ENCODE measurements around the gene CUL9. TPM values are rescaled to one million over a fixed set of nuclear protein-coding genes. Genes with fewer than 3 reads are reported as not detected.
A peak's percentile ranks its signal among the peaks of the same experiment; 100 is the strongest.

The CUL9 gene
- total and polyA plus RNA-seq, 2 donors (not counting 1 experiment from before 2014, with no cell fraction given), result 6.7 to 32.2 TPM

DNA sequence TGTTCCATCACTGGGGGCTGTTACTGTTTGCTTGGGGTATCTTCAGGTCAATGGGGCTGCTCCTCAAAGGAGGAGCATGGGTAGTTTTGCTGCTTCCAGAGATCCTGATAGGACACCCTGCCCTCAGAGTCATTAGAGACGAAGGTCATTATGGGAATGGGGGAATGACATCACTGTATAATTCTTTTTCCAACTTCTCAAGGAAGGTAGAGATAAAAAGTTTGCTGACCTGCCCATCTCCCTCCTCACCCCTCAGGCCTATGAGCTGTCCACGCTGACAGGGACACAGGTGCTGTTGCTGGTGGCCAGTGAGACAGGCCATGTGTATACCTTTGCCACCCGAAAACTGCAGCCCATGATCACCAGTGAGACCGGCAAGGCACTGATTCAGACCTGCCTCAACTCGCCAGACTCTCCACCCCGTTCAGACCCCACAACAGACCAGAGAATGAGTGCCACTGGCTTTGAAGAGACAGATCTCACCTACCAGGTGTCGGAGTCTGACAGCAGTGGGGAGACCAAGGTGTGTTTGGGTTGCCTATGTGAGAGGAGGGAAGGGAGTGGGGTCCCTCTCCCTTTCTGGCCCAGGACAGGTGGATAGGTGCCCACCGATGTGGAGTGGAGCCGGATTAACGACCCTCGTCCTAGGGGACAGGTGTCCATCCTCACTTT is 8.3 kb upstream of the CUL9 start:
- Histone ChIP-seq H3K36me3 (ENCODE audit: control insufficient read depth, insufficient read depth, low read length) (peaks cover 26% of the 10 kb centered on the region), H3K27ac (ENCODE audit: insufficient read depth, low read length) (peak overlapping the region; percentile 99), H3K4me1 (ENCODE audit: control insufficient read depth, extremely low read depth, insufficient read depth, low read length) (peaks cover 18% of the 10 kb centered on the region), H4K20me1 (ENCODE audit: control insufficient read depth, extremely low read depth, insufficient read depth, low read length) (no peaks in the 10 kb centered on the region), H3K79me2 (ENCODE audit: control insufficient read depth, insufficient read depth, low read length) (peaks cover 40% of the 10 kb centered on the region), H3K9me3 (ENCODE audit: control insufficient read depth, insufficient read depth, low read depth, low read length) (no peaks in the 10 kb centered on the region), H3K4me2 (ENCODE audit: extremely low read depth, insufficient read depth, low read length) (peak overlapping the region; percentile 89), H3K4me3 (replicated peaks in 1 of 4; ENCODE audit: control extremely low read depth in 1 of 4, insufficient read depth in 1 of 4, low read depth in 3 of 4, low read length in 4 of 4) (peak overlapping the region; percentile 87 to 97 (median 92)), H2AFZ (ENCODE audit: low read length) (no peak overlapping the region), H3K9ac (ENCODE audit: insufficient read depth, low read length) (peak overlapping the region; percentile 93), H3K27me3 (ENCODE audit: control insufficient read depth, insufficient read depth, low read length) (no peaks in the 10 kb centered on the region)
- TF ChIP-seq, protein P1, sequence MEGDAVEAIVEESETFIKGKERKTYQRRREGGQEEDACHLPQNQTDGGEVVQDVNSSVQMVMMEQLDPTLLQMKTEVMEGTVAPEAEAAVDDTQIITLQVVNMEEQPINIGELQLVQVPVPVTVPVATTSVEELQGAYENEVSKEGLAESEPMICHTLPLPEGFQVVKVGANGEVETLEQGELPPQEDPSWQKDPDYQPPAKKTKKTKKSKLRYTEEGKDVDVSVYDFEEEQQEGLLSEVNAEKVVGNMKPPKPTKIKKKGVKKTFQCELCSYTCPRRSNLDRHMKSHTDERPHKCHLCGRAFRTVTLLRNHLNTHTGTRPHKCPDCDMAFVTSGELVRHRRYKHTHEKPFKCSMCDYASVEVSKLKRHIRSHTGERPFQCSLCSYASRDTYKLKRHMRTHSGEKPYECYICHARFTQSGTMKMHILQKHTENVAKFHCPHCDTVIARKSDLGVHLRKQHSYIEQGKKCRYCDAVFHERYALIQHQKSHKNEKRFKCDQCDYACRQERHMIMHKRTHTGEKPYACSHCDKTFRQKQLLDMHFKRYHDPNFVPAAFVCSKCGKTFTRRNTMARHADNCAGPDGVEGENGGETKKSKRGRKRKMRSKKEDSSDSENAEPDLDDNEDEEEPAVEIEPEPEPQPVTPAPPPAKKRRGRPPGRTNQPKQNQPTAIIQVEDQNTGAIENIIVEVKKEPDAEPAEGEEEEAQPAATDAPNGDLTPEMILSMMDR (conservative IDR thresholded peaks at IDR 0.05 in 1 of 2, IDR thresholded peaks at IDR 0.05 in 1 of 2; ENCODE audit: low read depth in 1 of 2, low read length in 2 of 2), result no peak
- no peak for TF ChIP-seq EZH2 (IDR thresholded peaks at IDR 0.05; ENCODE audit: low read length, missing control alignments)
- peak in 1 of 2 donors; percentile 30 for DNase-seq (ENCODE audit: low read depth in 2 of 2)

DNA sequence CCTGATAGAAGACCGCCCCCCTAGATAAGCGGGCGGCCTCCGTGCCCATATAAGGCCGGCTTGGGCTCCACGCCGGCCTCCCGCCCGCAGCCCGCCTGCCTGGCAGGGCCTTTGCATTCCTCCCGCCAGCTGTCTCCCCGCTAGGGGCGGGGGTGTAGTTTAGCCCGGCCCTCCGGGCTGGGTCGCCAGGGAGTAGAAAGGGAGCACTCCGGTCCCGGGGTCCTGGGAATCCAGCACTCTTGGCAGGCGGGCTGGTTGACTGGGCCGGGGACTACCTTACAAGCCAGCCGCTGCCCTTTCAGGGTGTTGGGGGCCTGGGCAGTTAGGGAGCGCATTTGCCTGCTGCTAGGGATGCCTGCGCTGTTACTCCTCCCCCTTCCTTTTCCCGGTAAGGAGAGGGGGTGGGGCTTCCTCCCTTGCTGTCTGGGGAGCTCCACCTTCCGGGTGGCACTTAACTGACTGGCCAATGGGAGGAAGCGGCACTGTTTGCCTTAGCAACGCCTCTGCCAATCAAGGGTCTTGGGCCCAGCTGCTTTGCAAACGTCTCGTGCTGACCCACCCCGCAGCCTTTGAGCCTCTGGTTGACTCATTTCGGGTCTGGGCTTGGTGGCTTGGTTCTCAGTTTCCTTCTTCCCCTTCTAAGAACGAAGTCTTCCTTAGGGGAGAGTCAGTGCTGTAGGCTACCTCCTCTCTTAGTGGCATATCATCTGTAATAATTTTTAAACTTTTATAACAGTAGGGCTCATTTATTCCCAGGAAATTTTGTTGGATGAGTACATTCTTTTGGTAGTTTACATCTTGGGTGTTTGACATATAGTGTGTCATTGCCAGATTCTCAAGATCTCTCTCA is 7.5 kb upstream of the CUL9 start:
- peak overlapping the region; percentile 87 to 97 (median 92) for H3K4me3 ChIP-seq (replicated peaks in 1 of 4; ENCODE audit: control extremely low read depth in 1 of 4, insufficient read depth in 1 of 4, low read depth in 3 of 4, low read length in 4 of 4)
- H3K4me2 ChIP-seq (ENCODE audit: extremely low read depth, insufficient read depth, low read length), result peak overlapping the region; percentile 89
- no peaks in the 10 kb centered on the region for H4K20me1 ChIP-seq (ENCODE audit: control insufficient read depth, extremely low read depth, insufficient read depth, low read length)
- TF ChIP-seq, protein P1 (conservative IDR thresholded peaks at IDR 0.05 in 1 of 2, IDR thresholded peaks at IDR 0.05 in 1 of 2; ENCODE audit: low read depth in 1 of 2, low read length in 2 of 2), result no peak
- TF ChIP-seq EZH2 (IDR thresholded peaks at IDR 0.05; ENCODE audit: low read length, missing control alignments), result no peak
- H3K9me3 ChIP-seq (ENCODE audit: control insufficient read depth, insufficient read depth, low read depth, low read length), result no peaks in the 10 kb centered on the region
- DNase-seq (ENCODE audit: low read depth in 2 of 2), result peak; percentile 99
- peaks cover 31% of the 10 kb centered on the region for H3K36me3 ChIP-seq (ENCODE audit: control insufficient read depth, insufficient read depth, low read length)
- peaks cover 18% of the 10 kb centered on the region for H3K4me1 ChIP-seq (ENCODE audit: control insufficient read depth, extremely low read depth, insufficient read depth, low read length)
- peaks cover 40% of the 10 kb centered on the region for H3K79me2 ChIP-seq (ENCODE audit: control insufficient read depth, insufficient read depth, low read length)
- peak overlapping the region; percentile 60 for H2AFZ ChIP-seq (ENCODE audit: low read length)
- H3K9ac ChIP-seq (ENCODE audit: insufficient read depth, low read length), result peak overlapping the region; percentile 93
- H3K27me3 ChIP-seq (ENCODE audit: control insufficient read depth, insufficient read depth, low read length), result no peaks in the 10 kb centered on the region
- H3K27ac ChIP-seq (ENCODE audit: insufficient read depth, low read length), result peak overlapping the region; percentile 99

DNA sequence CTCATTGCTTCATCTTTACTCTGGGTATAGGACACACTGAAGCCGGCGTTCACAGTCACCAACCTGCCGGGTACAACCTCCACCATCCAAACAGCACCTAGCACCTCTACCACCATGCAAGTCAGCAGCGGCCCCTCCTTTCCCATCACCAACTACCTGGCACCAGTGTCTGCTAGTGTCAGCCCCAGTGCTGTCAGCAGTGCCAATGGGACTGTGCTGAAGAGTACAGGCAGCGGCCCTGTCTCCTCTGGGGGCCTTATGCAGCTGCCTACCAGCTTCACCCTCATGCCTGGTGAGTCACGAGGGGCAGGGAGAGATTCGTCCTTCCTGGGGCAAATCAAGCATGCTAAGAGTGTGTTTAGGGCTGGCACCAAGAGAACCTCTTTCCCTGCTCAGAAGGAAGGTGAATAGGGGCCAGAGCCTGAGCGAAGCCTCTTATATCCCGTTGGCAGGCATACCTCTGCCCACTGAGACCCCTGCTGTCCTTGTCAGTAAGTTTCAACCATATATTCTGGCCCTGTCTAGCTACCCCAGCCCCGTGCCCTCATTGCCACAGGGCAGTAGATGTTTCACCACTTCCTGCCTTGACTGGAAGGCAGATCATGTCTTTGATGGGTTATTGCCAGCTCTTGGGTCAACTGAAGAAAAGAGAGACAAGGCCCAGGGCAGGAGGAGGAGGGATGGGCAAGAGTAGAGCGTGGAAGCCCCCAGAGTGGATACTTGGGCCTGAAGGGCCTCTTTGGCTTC is 6.1 kb upstream of the CUL9 start:
- no peaks in the 10 kb centered on the region for H3K27me3 ChIP-seq (ENCODE audit: control insufficient read depth, insufficient read depth, low read length)
- H3K79me2 ChIP-seq (ENCODE audit: control insufficient read depth, insufficient read depth, low read length), result peaks cover 40% of the 10 kb centered on the region
- no peaks in the 10 kb centered on the region for H3K9me3 ChIP-seq (ENCODE audit: control insufficient read depth, insufficient read depth, low read depth, low read length)
- H3K27ac ChIP-seq (ENCODE audit: insufficient read depth, low read length), result peak overlapping the region; percentile 99
- H3K4me1 ChIP-seq (ENCODE audit: control insufficient read depth, extremely low read depth, insufficient read depth, low read length), result peaks cover 16% of the 10 kb centered on the region
- no peak overlapping the region for H3K4me2 ChIP-seq (ENCODE audit: extremely low read depth, insufficient read depth, low read length)
- no peak overlapping the region for H2AFZ ChIP-seq (ENCODE audit: low read length)
- no peak overlapping the region for H3K9ac ChIP-seq (ENCODE audit: insufficient read depth, low read length)
- peak overlapping the region in 1 of 4 experiments; percentile 29 for H3K4me3 ChIP-seq (replicated peaks in 1 of 4; ENCODE audit: control extremely low read depth in 1 of 4, insufficient read depth in 1 of 4, low read depth in 3 of 4, low read length in 4 of 4)
- peaks cover 35% of the 10 kb centered on the region for H3K36me3 ChIP-seq (ENCODE audit: control insufficient read depth, insufficient read depth, low read length)
- no peak for DNase-seq (ENCODE audit: low read depth in 2 of 2)
- no peaks in the 10 kb centered on the region for H4K20me1 ChIP-seq (ENCODE audit: control insufficient read depth, extremely low read depth, insufficient read depth, low read length)
- TF ChIP-seq EZH2 (IDR thresholded peaks at IDR 0.05; ENCODE audit: low read length, missing control alignments), result no peak
- TF ChIP-seq, protein P1 (conservative IDR thresholded peaks at IDR 0.05 in 1 of 2, IDR thresholded peaks at IDR 0.05 in 1 of 2; ENCODE audit: low read depth in 1 of 2, low read length in 2 of 2), result no peak

Data from fibroblast of lung (primary cell).